Pancreas (tissue), 10 donors: ENCODE data around the gene ACTR1A. TPM values are rescaled to one million over a fixed set of nuclear protein-coding genes. Genes with fewer than 3 reads are reported as not detected.

Experiments used
- ATAC-seq, 4 donors: fragments of 200-7000 bp; cut with Tn5 transposase; one replicate each; pipeline versions ENCODE4 v1.8.0 to v1.9.1; 2020; ENCODE audit warnings: mild to moderate bottlenecking in 4 of 4, moderate library complexity in 4 of 4
- DNase-seq, 6 donors: peaks; one replicate each; pipeline ENCODE4 v3.0.0-alpha.2; 2020
- FAIRE-seq: peaks from 2 replicates; lab custom pipeline; 2012; peaks lifted over from hg19 to GRCh38; lab: Jason Lieb, UNC
- H3K27ac ChIP-seq, 4 donors: fragments of 200-600 bp; sonication (generic); 1 replicate in 3 of 4; 2 replicates in 1 of 4; pipeline versions ENCODE4 v1.5.0 to v1.8.0; 2020
- H3K27me3 ChIP-seq, 4 donors: fragments of 200-600 bp; one replicate each; pipeline ENCODE4 v1.8.0; 2021
- H3K36me3 ChIP-seq, 3 donors: fragments of 200-600 bp; sonication (generic) in 1 of 3; one replicate each; pipeline versions ENCODE4 v1.5.0 to v1.8.0; 2020 to 2021
- H3K4me1 ChIP-seq, 3 donors: fragments of 200-600 bp; one replicate each; pipeline ENCODE4 v1.8.0; 2021
- H3K4me3 ChIP-seq, 4 donors: fragments of 200-600 bp; sonication (generic) in 2 of 4; one replicate each; pipeline versions ENCODE4 v1.5.0 to v1.8.0; 2020 to 2021
- H3K9me3 ChIP-seq, 4 donors: fragments of 200-600 bp; one replicate each; pipeline ENCODE4 v1.8.0; 2021
- CTCF ChIP-seq, 4 donors: fragments of 200-600 bp; sonication (generic) in 3 of 4; IDR thresholded peaks; one replicate each; pipeline versions ENCODE4 v1.5.0 to v1.8.0; 2021; ENCODE audit warnings: antibody characterized with exemption in 4 of 4
- WGBS, 2 donors: extraction: QIAGEN DNeasy Blood & Tissue Kit; methylation state at CpG; one replicate each; pipeline ENCODE4 v1.1.7; 2013; 5-methylcytosine and 5-hydroxymethylcytosine counted together
- intact Hi-C, 3 donors: fragments of 100-400 bp; cut with DNase I; formaldehyde crosslinking; loops; one replicate each; pipeline versions ENCODE4 v1.11.1 to v1.14.2; 2022
- polyA plus RNA-seq, 2 donors: library from polyadenylated mRNA; stranded (reverse); fragments of 200-250 nt; gene quantifications; one replicate each; pipeline ENCODE4 v1.2.3, GENCODE V29; 2013
- total RNA-seq, 6 donors: library from RNA; stranded (reverse); fragmentation: NEBNext Ultra II Directional in 4 of 6; extraction: Animal tissue kit (Norgen Biotek cat#: 25700) in 4 of 6; gene quantifications; one replicate each; pipeline versions ENCODE4 v1.2.1 to v1.2.4, GENCODE V29; 2021 to 2023
- donor health status: healthy with polysubstance abuse.
- donor health status: DM: no; HTN: no; CAD: no; lungs with moderate emphysema.
- donor health status: DM: no; HTN: no; CAD: no.
- donor health status: control.
- donor health status: control.
- donor health status: Bipolar disorder and iron deficiency.
- donor health status: DM: yes; HTN: yes; CAD: no.
- donor health status: DM: no; HTN: no; CAD: no.
- donor health status: DM: no; HTN: no; CAD: no.
- donor health status: DM: yes; HTN: yes; CAD: no.

Gene ACTR1A
- total and polyA plus RNA-seq, 8 donors: 22.4 to 40.9 (median 31.9) TPM

- ATAC-seq (no peak), FAIRE-seq (no peak)
These were observed 15.0 kb upstream of the ACTR1A start for GRCh38 chr10:102517553-102517952.

GRCh38 chr10:102515724-102516123 lies 13.2 kb upstream of the ACTR1A start:
- FAIRE-seq (no peak), DNase-seq (no peak), ATAC-seq (no peak)
- no peak for TF ChIP-seq CTCF (IDR thresholded peaks at IDR 0.05)
- WGBS, 2 donors: 96 to 99% methylated on average over 3 of the region's 3 CpGs
- peaks cover 0 to 3% (median 0%) of the 10 kb centered on the region in 3 donors for H3K4me1 ChIP-seq
- intact Hi-C loops: no loop called here
- H3K36me3 ChIP-seq: no peaks in the 10 kb centered on the region
- peak overlapping the region in 2 of 4 donors; percentile 42 to 45 for H3K27ac ChIP-seq
- H3K4me3 ChIP-seq: no peak overlapping the region
- no peaks in the 10 kb centered on the region for H3K27me3 ChIP-seq
- no peaks in the 10 kb centered on the region for H3K9me3 ChIP-seq

More at GRCh38 chr10:102517553-102517952, 15.0 kb upstream of the ACTR1A start:
- WGBS, 2 donors: 92 to 97% methylated on average over 3 of the region's 3 CpGs
- Histone ChIP-seq H3K36me3 (no peaks in the 10 kb centered on the region), H3K27me3 (no peaks in the 10 kb centered on the region), H3K4me3 (no peak overlapping the region), H3K9me3 (no peaks in the 10 kb centered on the region), H3K27ac (no peak overlapping the region), H3K4me1 (peaks cover 0 to 3% (median 0%) of the 10 kb centered on the region in 3 donors)
- no peak for DNase-seq
- intact Hi-C loops: no loop called here
- TF ChIP-seq CTCF (IDR thresholded peaks at IDR 0.05): no peak

GRCh38 chr10:102514487-102515311 lies 12.2 kb upstream of the ACTR1A start:
- Histone ChIP-seq H3K27ac (peak overlapping the region; percentile 31 to 46 (median 44)), H3K4me1 (peaks cover 0 to 3% (median 0%) of the 10 kb centered on the region in 3 donors), H3K36me3 (no peaks in the 10 kb centered on the region), H3K27me3 (no peaks in the 10 kb centered on the region), H3K9me3 (no peaks in the 10 kb centered on the region), H3K4me3 (no peak overlapping the region)
- WGBS, 2 donors: 61 to 64% methylated on average over 12 of the region's 12 CpGs
- no peak for TF ChIP-seq CTCF (IDR thresholded peaks at IDR 0.05)
- FAIRE-seq: no peak
- peak in 1 of 6 donors; percentile 20 for DNase-seq
- ATAC-seq: peak; percentile 48 to 85 (median 64)
- intact Hi-C loops: no loop called here

- peak in 2 of 4 donors; percentile 26 to 41 for ATAC-seq
- no peak overlapping the region for H3K27ac ChIP-seq
- TF ChIP-seq CTCF (IDR thresholded peaks at IDR 0.05): no peak
- intact Hi-C loops: no loop called here
- no peak for DNase-seq
- no peak overlapping the region for H3K4me3 ChIP-seq
- no peak for FAIRE-seq
- peaks cover 0 to 3% (median 0%) of the 10 kb centered on the region in 3 donors for H3K4me1 ChIP-seq
- H3K9me3 ChIP-seq: no peaks in the 10 kb centered on the region
- H3K36me3 ChIP-seq: no peaks in the 10 kb centered on the region
- H3K27me3 ChIP-seq: no peaks in the 10 kb centered on the region
- WGBS, 2 donors: 87 to 90% methylated on average over 6 of the region's 6 CpGs
These were observed 9.2 kb upstream of the ACTR1A start for GRCh38 chr10:102511583-102512274.
